Fibroblast of the conjunctiva (primary cell): ENCODE results near the gene STUM.

Experiments
- DNase-seq: peaks from one replicate; pipeline ENCODE4 v3.0.0-alpha.2; 2010; ENCODE audit warnings: low read depth

The STUM gene

GRCh38 chr1:226534098-226534497 is 14.5 kb upstream of the STUM start:
- DNase-seq, result no peak

DNA sequence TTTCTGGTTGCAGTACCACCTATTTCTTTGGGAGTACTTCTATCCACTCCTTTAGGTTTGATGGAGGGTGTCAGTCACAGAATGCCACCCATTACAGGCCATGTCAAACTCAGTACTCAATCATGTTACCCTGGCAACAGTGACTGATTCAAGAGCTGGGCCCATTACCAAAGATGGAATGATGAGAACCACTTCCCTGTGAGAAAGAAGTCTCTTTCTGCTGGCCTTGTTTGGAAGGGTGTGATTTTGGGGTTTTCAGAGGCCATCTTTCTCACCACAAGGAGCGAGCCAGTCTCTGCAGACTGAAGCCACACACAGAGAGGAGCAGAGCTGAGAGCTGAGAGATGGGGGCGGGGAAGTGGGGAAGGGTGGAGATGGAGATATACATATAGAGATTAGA is 13.9 kb upstream of the STUM start:
- no peak for DNase-seq

GRCh38 chr1:226535666-226536065 is 12.9 kb upstream of the STUM start:
- DNase-seq, result no peak

DNA sequence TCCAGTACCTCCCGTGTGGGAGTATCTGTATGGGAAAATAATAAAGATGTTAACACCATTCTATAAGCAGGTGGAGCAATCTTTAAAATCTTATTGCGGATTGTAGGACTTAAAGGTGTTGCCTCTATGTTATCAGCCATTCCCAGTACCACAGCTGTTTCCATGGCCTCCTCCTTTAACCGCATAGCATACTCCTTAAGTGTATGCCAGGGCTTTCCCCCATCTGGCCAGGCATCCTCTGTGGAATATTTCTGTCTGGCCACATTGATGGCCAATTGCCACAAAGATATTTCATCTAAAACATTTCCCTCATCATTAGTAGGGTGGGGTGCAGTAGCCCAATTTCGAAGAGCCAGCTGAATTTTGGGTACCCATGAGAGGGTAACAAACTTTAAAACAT is 7.3 kb upstream of the STUM start:
- no peak for DNase-seq

DNA sequence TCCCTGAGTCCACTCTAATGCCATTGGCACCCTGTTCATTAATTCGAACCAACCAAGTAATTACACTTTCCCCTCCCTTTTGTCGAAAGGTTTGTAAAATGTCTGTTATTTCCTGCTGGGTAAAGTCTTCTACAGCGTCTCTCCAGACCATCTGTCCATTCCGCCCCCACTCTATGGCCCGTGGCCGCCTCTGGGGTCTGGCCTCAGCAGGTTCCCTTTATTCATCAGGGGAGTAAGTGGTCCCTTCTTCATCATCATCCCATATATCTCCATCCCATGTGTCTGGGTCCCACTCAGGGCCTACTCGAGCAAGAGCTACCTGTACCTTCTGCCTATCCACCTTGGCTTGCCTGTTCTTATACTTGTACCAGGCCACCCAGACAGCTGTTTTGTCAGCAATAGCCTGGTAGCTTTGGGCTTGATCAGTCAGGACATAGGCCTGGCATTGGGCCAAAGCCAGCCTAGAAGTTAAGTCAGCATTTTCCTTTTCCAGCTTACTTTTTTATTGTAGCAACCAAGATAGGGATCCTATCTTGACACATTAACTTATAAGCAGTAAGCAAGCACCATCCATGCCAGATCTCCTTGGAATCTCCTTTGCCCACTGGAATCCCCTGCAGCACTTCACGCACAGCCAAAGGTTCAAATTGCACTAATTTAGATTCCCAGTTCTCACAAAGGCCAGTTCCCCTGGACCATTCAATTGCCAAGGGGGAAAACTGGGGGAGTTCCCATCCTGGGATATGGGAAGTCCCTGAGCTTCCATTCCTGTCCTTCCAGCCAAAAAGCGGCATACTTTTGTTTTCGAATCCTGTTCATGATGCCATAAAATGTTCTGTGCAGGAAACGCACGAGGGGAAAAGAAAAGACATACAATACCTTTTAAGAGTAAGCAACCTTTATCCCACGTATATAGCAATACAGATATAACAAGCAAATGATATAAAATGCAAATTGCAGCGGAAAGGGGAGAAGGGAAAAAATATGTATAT is 6.6 kb upstream of the STUM start:
- no peak for DNase-seq

GRCh38 chr1:226542623-226543103 is 5.9 kb upstream of the STUM start:
- DNase-seq, result no peak

GRCh38 chr1:226545836-226546596 is 2.5 kb upstream of the STUM start:
- DNase-seq, result no peak

GRCh38 chr1:226546926-226547325 is 1.6 kb upstream of the STUM start:
- DNase-seq, result no peak

DNA sequence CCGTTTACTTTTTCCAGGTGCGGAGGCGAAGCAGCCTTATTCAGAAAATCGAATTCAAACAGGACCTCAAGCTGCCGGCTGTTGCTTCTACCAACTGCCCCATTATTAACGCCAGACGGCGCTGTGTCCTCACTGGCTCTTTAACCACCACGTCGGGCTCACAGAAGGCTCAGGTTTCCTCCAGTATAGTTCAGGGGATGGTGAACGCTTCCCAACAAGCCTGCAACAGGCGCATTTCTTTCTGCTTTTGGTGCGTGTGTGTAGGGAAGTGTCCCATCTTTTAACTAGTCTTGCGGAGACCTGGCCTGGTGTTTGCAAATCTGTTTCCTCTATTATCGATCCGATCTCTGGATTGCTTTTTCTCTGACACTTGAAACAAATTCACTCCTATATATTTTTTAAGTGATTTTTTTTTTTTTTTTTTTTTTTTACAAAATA is 791 bp upstream of the STUM start:
- DNase-seq, result peak; percentile 84

DNA sequence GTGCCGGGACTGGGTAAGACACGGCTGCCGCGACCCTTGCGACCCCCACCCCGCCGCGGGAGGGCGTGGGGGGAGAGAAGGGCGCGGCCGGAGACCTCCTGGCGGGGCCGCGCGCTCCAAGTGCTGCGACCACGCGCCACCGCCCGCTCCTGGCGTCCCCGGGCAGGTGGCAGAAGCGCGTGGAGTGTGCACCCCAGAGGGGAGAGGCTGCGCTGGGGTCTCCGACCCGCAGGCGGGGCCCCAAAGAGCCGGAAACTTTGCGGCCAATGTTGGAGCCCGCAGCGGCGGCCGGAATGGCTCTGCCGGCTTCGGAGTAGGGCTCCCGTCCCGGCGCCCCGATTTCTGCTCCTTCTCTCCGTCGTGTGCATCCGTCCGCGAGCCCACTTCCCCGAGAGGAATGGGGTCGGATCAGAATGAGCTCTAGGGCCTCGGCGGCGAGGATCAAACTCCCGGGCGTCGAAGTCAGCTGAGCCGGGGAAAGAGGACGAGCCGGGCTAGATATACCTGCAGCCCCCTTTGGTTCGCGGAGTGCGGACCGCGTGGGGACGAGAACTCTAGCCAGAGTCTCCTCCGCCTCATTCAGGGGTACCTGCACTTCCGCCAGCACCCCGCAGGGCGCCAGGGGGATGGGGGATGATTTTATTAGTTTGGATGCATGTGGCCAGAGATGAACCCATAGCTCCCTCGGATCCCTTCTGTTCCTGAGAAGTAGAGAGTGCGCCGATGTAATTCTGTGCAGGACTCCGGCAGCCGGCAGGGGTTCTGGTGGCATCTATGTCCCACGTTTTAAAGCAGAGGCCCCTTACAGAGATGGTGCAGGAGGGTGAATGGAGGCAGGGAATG is 751 bp downstream of the STUM start:
- DNase-seq, result no peak

- DNase-seq, result no peak
Observed at GRCh38 chr1:226549937-226550671, 1.5 kb downstream of the STUM start.

- no peak for DNase-seq
Observed at GRCh38 chr1:226550672-226551041, 2.1 kb downstream of the STUM start.

- no peak for DNase-seq
Observed at GRCh38 chr1:226551299-226551698, 2.7 kb downstream of the STUM start.

DNA sequence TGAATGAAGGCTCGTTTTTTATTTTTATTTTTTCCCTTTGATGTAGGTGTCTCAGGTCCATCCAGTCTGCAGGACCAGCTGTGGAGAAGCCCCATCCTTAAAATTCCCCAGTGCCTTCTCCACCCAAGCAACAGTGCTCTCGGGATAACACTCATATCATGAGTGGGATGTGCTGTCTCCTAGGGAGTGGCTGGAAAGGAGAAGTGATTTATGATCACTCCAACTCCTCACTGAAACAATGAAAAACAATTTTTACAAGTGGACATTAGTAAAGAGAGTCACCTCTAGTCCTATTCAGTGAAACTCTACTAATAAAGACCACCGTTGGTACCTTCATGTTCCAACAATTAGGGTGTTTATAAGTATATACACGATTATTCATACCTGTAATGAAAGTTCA is 3.5 kb downstream of the STUM start:
- no peak for DNase-seq

GRCh38 chr1:226553266-226553923 is 4.8 kb downstream of the STUM start:
- DNase-seq, result no peak

GRCh38 chr1:226553924-226554282 is 5.3 kb downstream of the STUM start:
- no peak for DNase-seq

DNA sequence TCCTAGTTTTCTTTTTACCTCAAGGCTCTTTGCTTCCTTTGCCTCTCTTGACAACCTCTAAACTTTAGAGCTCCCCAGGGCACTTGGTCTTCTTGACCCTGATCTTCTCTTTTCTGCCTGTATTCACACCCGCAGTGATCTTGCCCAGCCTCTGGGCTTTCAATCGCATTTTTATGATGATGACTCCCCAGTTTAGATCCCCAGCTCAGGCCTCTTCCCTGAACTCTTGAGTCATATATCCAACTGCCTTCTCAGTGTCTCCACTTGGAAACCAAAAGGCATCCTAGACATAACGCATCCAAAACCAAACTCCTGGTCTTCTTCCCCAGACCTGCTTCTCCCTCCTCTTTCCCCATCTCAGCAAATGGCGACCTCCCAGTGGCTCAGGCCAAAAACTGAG is 6.5 kb downstream of the STUM start:
- DNase-seq, result no peak

- DNase-seq, result no peak
Observed at GRCh38 chr1:226557424-226557823, 8.9 kb downstream of the STUM start.

DNA sequence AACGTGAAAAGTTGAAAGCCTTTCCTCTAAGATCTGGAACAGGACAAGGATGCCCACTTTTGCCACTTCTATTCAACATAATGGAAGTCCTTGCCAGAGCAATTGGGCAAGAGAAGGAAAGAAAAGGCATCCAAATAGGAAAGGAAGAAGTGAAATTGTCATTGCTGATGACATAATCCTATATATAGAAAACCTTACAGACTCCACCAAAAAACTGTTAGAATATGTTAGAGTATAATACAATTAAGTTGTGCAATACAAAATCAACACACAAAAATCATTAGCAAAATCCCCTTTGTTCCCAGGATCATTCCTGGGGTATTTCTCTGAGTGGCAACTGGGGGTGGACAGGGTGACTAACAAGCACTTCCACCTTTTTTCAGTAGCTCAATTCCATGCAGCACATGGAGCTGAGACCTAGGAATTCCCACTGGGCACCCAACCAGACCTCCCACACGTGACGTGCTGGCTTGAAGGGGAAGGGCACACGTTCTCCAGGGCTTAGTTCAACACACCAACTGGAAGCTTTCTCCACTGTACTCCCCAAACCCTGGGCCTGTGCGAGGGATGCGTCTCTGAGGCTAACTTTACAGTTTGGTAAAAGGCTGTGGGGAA is 9.6 kb downstream of the STUM start:
- DNase-seq, result no peak

GRCh38 chr1:226560243-226560642 is 11.7 kb downstream of the STUM start:
- no peak for DNase-seq
